GM18873 (cell line): ENCODE results near the gene SCAPER.

Experiments
- ATAC-seq: cut with Tn5 transposase; IDR thresholded peaks from one replicate; pipeline ENCODE4 v1.9.1; 2021; ENCODE audit warnings: mild to moderate bottlenecking, moderate library complexity, moderate number of reproducible peaks; ENCODE audit not compliant: unreplicated experiment, low FRiP score

Gene SCAPER

GRCh38 chr15:76382987-76383728 is 522.0 kb downstream of the SCAPER start:
- no peak for ATAC-seq

DNA sequence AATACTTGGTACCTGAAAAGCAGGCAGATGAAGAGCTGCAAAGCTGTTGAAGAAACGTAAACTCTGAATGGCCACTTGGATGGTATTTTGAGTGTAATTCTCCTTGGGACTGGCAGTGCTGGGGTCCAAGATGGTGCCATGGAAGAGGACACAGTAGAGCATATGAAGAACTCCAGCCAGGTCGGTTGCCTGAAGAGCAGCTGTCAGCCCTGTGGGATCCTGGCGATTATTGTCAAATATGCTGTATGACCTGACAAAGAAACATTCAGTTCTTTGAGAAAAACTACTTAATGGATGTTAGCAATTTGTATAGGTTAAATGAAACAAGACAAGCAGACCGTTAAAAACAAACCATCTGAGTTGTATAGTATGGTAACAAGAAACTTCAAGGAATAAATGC is 523.8 kb downstream of the SCAPER start:
- ATAC-seq, result no peak

GRCh38 chr15:76380249-76380648 is 524.9 kb downstream of the SCAPER start:
- ATAC-seq, result no peak

- ATAC-seq, result no peak
These were observed 526.4 kb downstream of the SCAPER start for GRCh38 chr15:76378691-76379090.

- ATAC-seq, result no peak
These were observed 527.4 kb downstream of the SCAPER start for GRCh38 chr15:76377751-76378150.

DNA sequence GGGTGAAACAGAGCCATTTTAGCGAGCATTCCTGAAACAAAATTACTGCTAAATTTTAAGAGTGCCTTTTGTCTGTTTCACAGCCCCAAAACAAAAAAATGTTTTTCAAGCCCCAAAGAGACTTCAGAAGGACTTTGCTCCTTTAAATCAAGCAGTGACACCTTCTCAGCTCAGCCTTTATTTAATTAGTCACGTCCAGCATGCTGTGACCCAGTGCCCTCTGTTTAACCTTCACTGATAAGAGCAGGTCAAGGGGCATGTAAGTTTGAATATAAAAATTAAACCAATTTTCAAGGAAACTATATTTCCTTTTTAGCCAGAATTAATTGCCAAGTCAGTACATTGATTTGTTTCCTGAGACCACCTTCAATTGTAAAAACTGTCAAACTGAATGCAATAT is 527.9 kb downstream of the SCAPER start:
- no peak for ATAC-seq

DNA sequence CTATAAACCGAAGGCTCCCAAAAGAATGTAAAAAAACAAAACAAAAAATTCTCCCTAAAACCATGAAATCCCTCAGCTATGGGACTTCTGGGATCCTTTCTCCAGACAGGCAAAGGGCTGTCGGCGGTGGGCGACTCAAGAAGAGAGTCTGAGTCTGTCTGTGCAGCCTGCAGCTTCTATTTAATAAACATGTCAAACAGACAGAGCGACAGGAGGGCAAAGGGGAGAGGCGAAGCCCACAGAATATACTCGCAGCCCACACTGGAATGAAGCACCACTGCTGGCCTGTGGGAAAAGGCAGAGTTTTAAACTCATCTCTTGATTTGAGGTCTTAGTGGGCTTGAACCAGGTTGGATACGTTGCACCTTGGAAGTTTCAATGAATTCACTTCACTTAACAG is 528.3 kb downstream of the SCAPER start:
- no peak for ATAC-seq

DNA sequence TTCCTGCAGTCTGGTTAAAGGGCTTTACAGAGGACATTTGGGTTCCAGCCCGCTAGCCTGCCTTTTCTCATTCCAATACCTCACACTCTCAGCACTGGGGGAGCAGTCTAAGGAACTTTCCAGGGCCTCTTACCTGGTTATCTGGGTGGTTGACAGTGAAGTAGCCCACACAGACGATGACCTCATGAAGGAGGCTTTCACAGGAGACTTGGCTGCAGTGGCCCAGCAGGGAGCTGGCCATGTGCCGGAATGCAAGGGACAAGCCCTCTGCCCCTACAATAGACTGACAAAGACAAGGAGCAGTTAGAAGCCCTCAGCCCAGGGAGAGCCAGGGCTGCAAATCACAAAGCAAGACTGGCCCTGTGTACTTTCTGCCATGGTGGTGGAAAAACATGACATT is 529.1 kb downstream of the SCAPER start:
- no peak for ATAC-seq

- no peak for ATAC-seq
These were observed 537.0 kb downstream of the SCAPER start for GRCh38 chr15:76368122-76368621.

DNA sequence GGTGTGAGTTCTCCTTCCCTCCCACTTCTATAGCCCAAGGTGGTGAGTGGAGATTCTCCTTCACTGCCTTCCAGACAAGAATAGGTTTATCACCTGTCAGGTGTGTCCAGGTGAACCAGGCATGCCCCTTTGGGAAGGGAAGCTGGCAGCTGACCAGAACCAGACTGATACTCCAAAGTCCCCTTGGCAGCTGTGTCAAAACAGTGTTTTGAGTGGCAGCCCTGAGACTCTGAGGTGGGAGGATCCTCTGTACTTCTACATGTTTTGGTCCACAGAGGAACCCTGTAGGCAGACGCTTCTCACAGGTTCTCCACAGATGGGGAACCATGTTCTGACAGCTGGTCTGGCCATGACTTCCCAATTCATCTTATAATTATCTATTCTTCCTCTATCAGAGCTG is 538.4 kb downstream of the SCAPER start:
- ATAC-seq, result no peak

GRCh38 chr15:76363251-76363650 is 541.9 kb downstream of the SCAPER start:
- no peak for ATAC-seq

- no peak for ATAC-seq
These were observed 544.7 kb downstream of the SCAPER start for GRCh38 chr15:76360416-76360815.

- ATAC-seq, result no peak
These were observed 546.0 kb downstream of the SCAPER start for GRCh38 chr15:76359152-76359551.

DNA sequence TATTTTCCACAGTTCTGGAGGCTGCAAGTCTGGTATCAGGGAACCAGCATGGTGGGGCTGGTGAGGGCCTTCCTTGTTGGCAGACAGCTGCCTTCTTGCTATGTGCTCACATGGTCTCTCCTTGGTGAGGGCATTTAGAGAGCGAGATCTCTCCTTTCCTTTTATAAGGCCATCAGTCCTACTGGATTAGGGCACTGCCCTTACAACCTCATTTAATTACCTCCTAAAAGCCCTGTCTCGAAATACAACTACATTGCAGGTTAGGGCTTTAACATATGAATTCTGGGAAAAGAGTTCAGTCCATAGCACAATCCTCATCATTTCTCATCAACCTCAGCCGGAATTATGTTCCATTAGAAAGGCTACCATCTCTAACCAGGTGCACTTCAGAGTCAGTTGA is 546.7 kb downstream of the SCAPER start:
- no peak for ATAC-seq

DNA sequence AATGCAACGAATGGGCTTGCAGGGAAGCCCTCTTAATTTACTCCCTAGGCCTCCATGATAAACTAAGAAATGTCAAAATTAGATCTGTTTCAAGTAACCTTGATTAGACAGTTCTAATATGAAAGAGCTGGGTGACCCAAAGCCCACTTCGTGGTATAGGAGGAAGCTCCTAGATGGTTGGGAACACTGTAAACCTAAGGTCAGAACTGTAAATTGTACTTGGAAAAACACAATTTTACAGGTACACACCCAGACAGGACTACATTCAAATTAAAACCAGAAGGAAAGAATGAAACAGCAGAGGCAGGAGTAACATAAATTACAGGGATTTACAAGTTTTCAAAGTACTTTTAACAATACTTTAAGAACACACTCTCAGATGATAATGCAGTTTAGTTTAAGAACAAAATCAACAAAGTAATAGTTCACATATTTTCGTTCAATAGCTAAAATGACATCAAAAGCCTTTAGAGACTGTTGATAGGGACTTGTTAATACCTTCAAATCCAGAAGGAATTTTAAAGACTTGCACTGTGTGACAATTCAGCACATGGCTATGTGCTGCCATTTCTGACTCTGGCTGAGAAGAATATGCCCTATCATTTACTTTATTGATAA is 550.2 kb downstream of the SCAPER start:
- ATAC-seq, result no peak

GRCh38 chr15:76353903-76354302 is 551.2 kb downstream of the SCAPER start:
- ATAC-seq, result no peak

DNA sequence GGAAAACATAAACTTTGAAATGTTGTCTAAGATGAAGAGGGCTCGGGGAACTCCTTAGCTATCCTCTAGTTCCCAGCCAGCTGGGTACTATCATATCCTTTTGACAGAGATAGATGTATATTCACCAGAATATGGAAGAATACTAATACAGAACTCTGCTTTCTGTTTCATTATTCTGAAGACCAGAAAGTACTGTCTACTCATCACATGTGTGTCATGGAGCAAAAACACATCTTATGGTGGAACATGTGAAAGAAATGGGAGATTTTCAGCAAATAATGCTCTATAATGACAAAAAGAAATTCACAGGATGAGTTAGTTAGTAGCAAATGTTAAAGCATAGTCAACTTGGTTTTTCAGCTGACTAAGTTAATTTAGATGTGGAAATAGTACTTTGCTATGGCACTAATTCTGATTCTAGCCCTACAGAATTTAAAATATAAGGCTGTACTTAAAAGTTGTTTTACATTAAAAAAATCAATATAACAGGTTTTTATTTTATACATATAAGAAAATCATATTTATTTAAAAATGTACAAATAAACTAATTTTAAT is 552.0 kb downstream of the SCAPER start:
- ATAC-seq, result no peak

GRCh38 chr15:76349301-76350070 is 555.7 kb downstream of the SCAPER start:
- ATAC-seq, result no peak

GRCh38 chr15:76347482-76348055 is 557.6 kb downstream of the SCAPER start:
- ATAC-seq, result no peak

DNA sequence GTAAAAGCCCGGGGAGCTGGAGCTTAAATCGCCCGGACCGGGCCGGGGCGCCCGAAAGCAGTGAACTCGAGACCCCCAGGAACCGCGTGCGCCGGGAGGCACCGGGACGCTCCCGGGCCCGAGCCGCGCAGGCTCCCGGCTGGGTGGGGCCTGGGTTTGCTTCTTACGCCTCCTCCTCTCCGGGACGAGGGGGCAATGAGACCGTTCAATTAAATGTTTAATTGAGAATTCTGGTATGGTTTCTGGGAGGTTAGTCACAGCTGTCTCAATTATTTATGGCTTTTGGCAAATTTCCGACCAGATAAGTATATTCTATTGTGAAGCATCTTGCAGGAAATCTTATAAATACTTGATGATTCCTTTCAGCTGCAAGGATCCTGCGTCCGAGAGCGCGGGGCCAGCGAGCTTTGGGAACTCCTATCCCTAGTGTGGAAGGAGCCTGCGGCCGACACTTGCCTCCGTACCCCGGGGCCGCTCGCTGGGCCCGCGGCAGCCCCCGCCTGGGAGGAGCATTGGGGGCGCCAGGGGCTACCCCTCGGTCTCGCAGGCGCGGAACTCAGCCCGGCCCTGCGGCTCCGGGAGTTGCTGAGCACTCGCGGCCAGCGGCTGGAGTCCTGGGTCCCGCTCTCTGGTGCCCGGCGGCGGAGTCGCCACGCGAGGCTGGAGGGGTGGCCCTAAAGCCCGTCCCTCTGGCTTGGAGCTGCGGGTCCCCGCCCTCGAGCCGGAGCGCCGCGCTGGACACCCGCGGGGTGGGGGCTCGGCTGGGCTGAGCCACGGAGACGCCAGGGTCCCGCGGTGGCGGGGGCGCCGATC is 558.3 kb downstream of the SCAPER start:
- no peak for ATAC-seq
